GM19397 (cell line): ENCODE data around the gene GOT1.

ENCODE experiments used
- ATAC-seq: cut with Tn5 transposase; IDR thresholded peaks from one replicate; pipeline ENCODE4 v1.9.1; 2021; ENCODE audit warnings: mild to moderate bottlenecking, moderate library complexity; ENCODE audit not compliant: unreplicated experiment

The GOT1 gene

GRCh38 chr10:99433378-99434020 lies 3.1 kb upstream of the GOT1 start:
- ATAC-seq: no peak

DNA sequence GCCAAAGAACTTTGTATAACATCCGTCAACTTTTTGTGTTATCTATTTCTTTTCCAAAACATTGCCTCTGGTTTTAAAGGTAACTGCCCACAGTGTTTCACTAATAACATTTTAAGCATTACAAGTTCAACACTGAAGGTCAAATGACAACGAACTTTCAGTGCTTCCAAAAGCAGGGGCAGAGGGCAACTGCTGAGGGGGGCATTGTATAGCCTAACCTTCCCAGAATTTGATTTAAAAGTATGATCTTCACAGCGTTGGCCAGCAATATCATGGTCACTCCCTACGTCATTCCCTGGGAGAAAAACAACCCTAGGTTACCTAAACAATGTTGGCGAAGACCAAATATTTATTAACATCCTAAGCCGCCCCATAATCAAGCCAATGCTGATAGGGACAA lies 2.5 kb upstream of the GOT1 start:
- no peak for ATAC-seq

DNA sequence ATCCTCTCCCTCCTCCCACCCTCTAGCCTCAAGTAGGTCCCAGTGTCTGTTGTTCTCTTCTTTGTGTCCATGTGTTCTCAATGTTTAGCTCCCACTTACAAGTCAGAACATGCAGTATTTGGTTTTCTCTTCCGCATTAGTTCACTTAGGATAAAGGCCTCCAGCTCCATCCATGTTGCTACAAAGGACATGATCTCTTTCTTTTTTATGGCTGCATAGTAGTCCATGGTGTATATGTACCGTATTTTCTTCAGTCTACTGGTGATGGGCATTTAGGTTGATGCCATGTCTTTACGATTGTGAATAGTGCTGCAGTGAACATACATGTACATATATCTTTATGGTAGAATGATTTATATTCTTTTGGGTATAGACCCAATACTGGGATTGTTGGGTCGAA lies 1.6 kb upstream of the GOT1 start:
- no peak for ATAC-seq

GRCh38 chr10:99431190-99431760 lies 851 bp upstream of the GOT1 start:
- no peak for ATAC-seq

DNA sequence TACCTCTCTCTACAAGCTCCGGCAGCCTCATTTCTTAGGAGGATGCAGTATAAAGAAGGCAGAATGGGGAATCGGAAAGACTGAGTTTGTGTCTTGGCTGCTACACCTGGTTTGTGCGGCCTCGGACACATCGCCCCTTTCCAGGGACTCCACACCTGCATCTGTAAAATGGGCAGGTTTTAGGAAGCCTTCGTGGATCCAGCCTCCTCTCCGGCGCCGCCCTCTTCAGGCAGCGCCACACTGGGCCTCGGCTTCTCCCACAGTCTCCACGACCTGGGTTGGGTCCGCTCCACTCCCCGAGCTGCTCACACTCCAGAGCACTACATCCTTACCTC lies 341 bp downstream of the GOT1 start:
- ATAC-seq: peak; percentile 18

GRCh38 chr10:99429517-99430095 lies 818 bp downstream of the GOT1 start:
- no peak for ATAC-seq

- no peak for ATAC-seq
These were observed 2.7 kb downstream of the GOT1 start for GRCh38 chr10:99427566-99428190.

- ATAC-seq: no peak
These were observed 3.7 kb downstream of the GOT1 start for GRCh38 chr10:99426689-99427088.

DNA sequence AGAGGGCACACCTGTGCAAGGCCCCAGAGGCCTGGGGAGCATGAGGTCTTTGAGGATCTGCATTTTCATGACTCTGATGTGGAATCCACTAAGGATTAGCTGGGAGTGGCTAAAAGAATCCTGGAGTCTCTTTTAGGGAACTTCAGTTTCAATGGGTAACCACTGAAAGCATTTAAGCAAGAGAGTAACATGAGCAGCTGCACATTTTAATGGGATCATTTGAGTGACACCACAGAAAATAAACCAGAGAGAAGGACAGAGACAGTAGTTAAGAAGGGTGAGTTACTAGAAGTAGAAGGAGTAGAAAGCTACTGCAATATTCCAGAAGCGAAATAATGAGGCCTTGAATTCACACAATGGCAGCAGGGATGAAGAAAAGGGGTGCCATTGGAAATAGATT lies 5.2 kb downstream of the GOT1 start:
- no peak for ATAC-seq

GRCh38 chr10:99424656-99425055 lies 5.8 kb downstream of the GOT1 start:
- no peak for ATAC-seq

GRCh38 chr10:99422529-99423096 lies 7.8 kb downstream of the GOT1 start:
- no peak for ATAC-seq

GRCh38 chr10:99421233-99421739 lies 9.1 kb downstream of the GOT1 start:
- no peak for ATAC-seq

- no peak for ATAC-seq
These were observed 10.7 kb downstream of the GOT1 start for GRCh38 chr10:99419688-99420087.

DNA sequence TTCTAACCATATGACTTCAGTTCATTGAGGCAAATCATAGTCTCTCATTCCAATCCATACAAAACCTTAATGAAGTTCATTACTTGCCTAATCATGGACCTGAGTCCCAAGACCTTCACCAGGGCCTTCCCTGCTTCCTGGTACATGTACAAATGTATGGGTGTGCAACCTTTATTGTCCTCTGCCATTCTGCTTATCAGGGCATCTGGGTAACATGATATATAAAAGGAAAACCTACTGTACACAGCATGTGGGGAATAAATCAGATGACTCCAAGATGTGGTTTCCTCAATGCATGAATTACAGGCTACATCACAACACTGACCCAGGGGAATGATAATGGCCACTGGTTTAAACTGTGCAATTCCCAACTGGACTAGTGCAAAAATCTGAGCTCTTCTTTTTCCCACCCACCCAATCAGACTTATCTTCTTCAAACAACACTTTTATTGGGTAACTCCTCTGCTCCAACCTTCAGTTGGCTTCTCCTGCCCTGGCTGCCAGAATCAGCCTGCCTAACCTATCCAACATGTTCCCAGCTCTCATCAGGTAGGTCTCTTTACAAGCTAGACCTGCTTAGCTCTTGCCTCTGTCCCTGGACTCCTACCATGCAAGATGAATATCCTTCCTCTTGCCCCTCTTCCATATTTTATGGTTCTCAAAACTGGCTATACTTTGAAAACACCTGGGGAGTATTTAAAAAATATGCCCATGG lies 11.4 kb downstream of the GOT1 start:
- ATAC-seq: no peak

GRCh38 chr10:99412099-99412498 lies 18.3 kb downstream of the GOT1 start:
- no peak for ATAC-seq

DNA sequence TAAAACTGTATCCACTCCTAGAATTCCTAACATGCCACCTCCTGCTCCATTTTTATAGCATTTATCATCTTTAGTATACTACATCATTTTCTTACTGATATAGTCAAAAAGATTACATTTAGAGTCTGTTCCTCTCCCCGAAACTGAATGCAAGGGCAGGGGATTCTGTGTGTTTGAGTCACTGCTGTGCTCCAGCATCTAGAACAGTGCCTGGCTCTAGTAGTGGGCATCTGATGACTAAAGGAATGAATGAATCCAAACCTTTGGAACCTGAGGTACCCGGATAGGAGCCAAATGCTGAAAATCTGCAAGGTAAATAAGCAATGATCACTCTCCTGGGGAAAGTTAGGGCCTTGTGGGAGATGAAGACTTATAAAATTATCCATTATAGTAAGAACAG lies 18.9 kb downstream of the GOT1 start:
- ATAC-seq: no peak

DNA sequence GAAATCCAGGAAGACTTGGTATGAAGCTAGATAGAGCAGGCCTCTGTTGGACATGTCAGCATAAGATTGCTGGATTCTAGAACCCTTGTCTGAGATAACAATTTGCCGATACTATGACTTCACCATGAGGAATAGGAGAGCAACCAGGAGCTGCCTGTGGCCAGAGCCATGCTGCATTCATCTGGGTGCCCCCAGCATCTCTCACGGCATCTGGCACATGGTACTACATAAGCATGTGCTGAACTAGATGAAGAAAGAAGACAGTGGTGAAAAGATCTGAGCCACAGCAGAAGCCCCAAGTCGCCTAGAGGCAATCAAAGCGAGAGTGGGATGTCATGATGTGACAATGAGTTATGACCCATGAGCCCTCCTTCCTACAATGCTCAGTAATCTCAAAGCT lies 19.5 kb downstream of the GOT1 start:
- ATAC-seq: no peak

DNA sequence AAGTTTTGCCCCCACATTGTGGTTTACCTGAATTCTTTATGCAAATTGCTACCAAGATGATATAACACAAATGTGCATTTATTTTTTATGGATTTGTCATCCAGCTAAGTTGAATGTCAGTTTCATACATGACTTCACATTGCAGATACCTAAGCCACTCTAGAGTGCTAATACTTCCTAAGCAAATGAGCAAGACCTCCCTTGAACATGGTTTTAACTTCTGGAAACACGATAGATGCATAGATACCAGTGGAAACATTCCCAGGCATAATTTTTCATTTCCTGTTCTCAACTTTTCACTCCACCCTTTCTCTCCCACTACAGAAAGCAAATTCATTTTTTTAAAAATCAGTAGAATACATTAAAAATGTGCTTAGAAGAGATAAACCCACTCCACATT lies 20.3 kb downstream of the GOT1 start:
- no peak for ATAC-seq

DNA sequence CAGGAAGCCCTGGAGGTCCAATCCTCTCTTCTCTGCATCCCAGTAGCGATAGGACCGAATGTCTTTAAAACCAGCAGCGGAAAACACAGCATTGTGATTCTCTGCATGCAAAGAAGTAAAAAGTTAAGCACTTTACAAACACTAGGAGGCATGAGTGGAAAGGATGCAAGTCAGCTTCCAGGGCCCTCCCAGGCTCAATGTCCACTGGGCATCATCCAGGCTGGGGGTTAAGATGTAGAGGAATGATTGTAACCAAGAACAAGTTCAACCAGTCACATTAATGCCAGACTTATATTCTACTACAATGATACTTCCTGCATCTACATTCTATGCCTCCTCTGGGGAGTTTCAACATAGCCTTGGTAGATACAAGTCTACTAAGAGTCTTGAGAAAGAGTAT lies 24.3 kb downstream of the GOT1 start:
- ATAC-seq: no peak

GRCh38 chr10:99403674-99404073 lies 26.8 kb downstream of the GOT1 start:
- ATAC-seq: no peak

GRCh38 chr10:99399664-99400063 lies 30.8 kb downstream of the GOT1 start:
- no peak for ATAC-seq
